DOHH2 (cell line): ENCODE data around the gene RSBN1L.

Source experiments
- H3F3A ChIP-seq: fragments of 200-600 bp; sonication (generic), shearing (Covaris generic); 2 replicates; pipeline ENCODE4 v1.6.0; 2016; ENCODE audit warnings: antibody characterized with exemption, mild to moderate bottlenecking; ENCODE audit not compliant: control insufficient read depth, insufficient read depth
- H3K27ac ChIP-seq: fragments of 200-600 bp; sonication (generic); 2 replicates; pipeline ENCODE4 v1.5.1; 2014; ENCODE audit warnings: low read depth, mild to moderate bottlenecking, low read length, moderate library complexity
- H3K27me3 ChIP-seq: fragments of 200-600 bp; sonication (generic); 2 replicates; pipeline ENCODE4 v1.6.1; 2014; ENCODE audit warnings: mild to moderate bottlenecking, low read length, mixed read lengths; ENCODE audit not compliant: control insufficient read depth
- H3K36me3 ChIP-seq: fragments of 200-600 bp; sonication (generic); 2 replicates; pipeline ENCODE4 v1.6.1; 2014; ENCODE audit warnings: mild to moderate bottlenecking, low read length, moderate library complexity, mixed read lengths; ENCODE audit not compliant: control insufficient read depth
- H3K4me1 ChIP-seq: fragments of 200-600 bp; sonication (generic); 2 replicates; pipeline ENCODE4 v1.6.1; 2014; ENCODE audit warnings: mild to moderate bottlenecking, low read length, mixed read lengths; ENCODE audit not compliant: control insufficient read depth
- H3K4me2 ChIP-seq: fragments of 200-600 bp; sonication (generic); 2 replicates; pipeline ENCODE4 v1.6.0; 2014; ENCODE audit warnings: mild to moderate bottlenecking, low read length, moderate library complexity
- H3K4me3 ChIP-seq: fragments of 200-600 bp; sonication (generic); 2 replicates; pipeline ENCODE4 v1.5.1; 2014; ENCODE audit warnings: mild to moderate bottlenecking, low read length, mixed read lengths
- H3K79me2 ChIP-seq: fragments of 200-600 bp; sonication (generic); 2 replicates; pipeline ENCODE4 v1.6.1; 2014; ENCODE audit warnings: mild to moderate bottlenecking, low read length, mixed read lengths; ENCODE audit not compliant: control insufficient read depth
- H3K9me2 ChIP-seq: fragments of 200-600 bp; sonication (generic); replicated peaks from 2 replicates; pipeline ENCODE4 v1.6.1; 2014; ENCODE audit warnings: mild to moderate bottlenecking, low read length, mixed read lengths; ENCODE audit not compliant: control insufficient read depth
- H3K9me3 ChIP-seq: fragments of 200-600 bp; sonication (generic); 2 replicates; pipeline ENCODE4 v1.6.1; 2014; ENCODE audit warnings: antibody characterized with exemption, low read length, mixed read lengths; ENCODE audit not compliant: control insufficient read depth, insufficient read depth
- H4K20me1 ChIP-seq: fragments of 200-600 bp; sonication (generic); 2 replicates; pipeline ENCODE4 v1.6.0; 2014; ENCODE audit warnings: low read depth, mild to moderate bottlenecking, antibody characterized with exemption, low read length, moderate library complexity; ENCODE audit not compliant: control insufficient read depth, insufficient read depth
- CTCF ChIP-seq: fragments of 200-600 bp; sonication (generic); IDR thresholded peaks from one replicate; pipeline ENCODE4 v1.5.1; 2014; ENCODE audit warnings: antibody characterized with exemption, mild to moderate bottlenecking, low read depth, low read length; ENCODE audit not compliant: poor library complexity, severe bottlenecking
- EZH2phosphoT487 ChIP-seq: fragments of 200-600 bp; sonication (generic); IDR thresholded peaks from 2 replicates; pipeline ENCODE4 v1.6.1; 2017; ENCODE audit warnings: borderline replicate concordance, mild to moderate bottlenecking, antibody characterized with exemption, low read length, moderate library complexity, mixed read lengths

The RSBN1L gene

GRCh38 chr7:77786018-77786417 lies 89.8 kb downstream of the RSBN1L start:
- H3K27me3 ChIP-seq: no peaks in the 10 kb centered on the region
- peaks cover 13% of the 10 kb centered on the region; the same call in 1 of the 2 replicates for H3F3A ChIP-seq
- H3K4me1 ChIP-seq: peaks cover 17% of the 10 kb centered on the region
- no peaks in the 10 kb centered on the region for H3K9me2 ChIP-seq
- H3K4me3 ChIP-seq: no peak overlapping the region
- H3K36me3 ChIP-seq: peaks cover 17% of the 10 kb centered on the region
- H3K9me3 ChIP-seq: no peaks in the 10 kb centered on the region
- H3K79me2 ChIP-seq: no peaks in the 10 kb centered on the region
- no peaks in the 10 kb centered on the region; the same call in 1 of the 2 replicates for H4K20me1 ChIP-seq
- TF ChIP-seq CTCF (no peak), EZH2phosphoT487 (no peak)
- no peak overlapping the region for H3K27ac ChIP-seq
- no peak overlapping the region for H3K4me2 ChIP-seq

- Histone ChIP-seq H3F3A (peaks cover 20% of the 10 kb centered on the region), H3K36me3 (peaks cover 13% of the 10 kb centered on the region), H4K20me1 (no peaks in the 10 kb centered on the region; the same call in 1 of the 2 replicates), H3K9me2 (no peaks in the 10 kb centered on the region), H3K4me1 (peaks cover 17% of the 10 kb centered on the region), H3K79me2 (no peaks in the 10 kb centered on the region), H3K4me3 (no peak overlapping the region), H3K27me3 (no peaks in the 10 kb centered on the region), H3K27ac (no peak overlapping the region), H3K9me3 (no peaks in the 10 kb centered on the region), H3K4me2 (no peak overlapping the region)
- TF ChIP-seq CTCF (no peak), EZH2phosphoT487 (no peak)
These were observed 90.5 kb downstream of the RSBN1L start for GRCh38 chr7:77786741-77787140.

GRCh38 chr7:77788327-77788902 lies 92.2 kb downstream of the RSBN1L start:
- Histone ChIP-seq H3K9me3 (no peaks in the 10 kb centered on the region), H3K27ac (no peak overlapping the region)
- TF ChIP-seq CTCF (no peak), EZH2phosphoT487 (no peak)

More at GRCh38 chr7:77788327-77788902, 92.2 kb downstream of the RSBN1L start:
- peaks cover 9% of the 10 kb centered on the region for H3K36me3 ChIP-seq
- H3F3A ChIP-seq: peaks cover 26% of the 10 kb centered on the region
- H3K9me2 ChIP-seq: no peaks in the 10 kb centered on the region
- H3K27me3 ChIP-seq: no peaks in the 10 kb centered on the region
- no peak overlapping the region for H3K4me3 ChIP-seq
- peaks cover 6% of the 10 kb centered on the region; the same call in 1 of the 2 replicates for H4K20me1 ChIP-seq
- H3K79me2 ChIP-seq: no peaks in the 10 kb centered on the region
- peaks cover 12% of the 10 kb centered on the region for H3K4me1 ChIP-seq
- no peak overlapping the region for H3K4me2 ChIP-seq
